Neural progenitor cell (in vitro differentiated cells): Measurements from ENCODE around the gene LBR. TPM values are rescaled to one million over a fixed set of nuclear protein-coding genes. Genes with fewer than 3 reads are reported as not detected.

ENCODE experiments used
- DNase-seq: peaks from one replicate; pipeline ENCODE4 v3.0.0-alpha.2; 2016; ENCODE audit warnings: low spot score
- H2AFZ ChIP-seq: fragments of 200-600 bp; sonication (generic); replicated peaks from 2 replicates; pipeline ENCODE4 v1.6.1; 2016; ENCODE audit warnings: antibody characterized with exemption
- H3F3A ChIP-seq: fragments of 200-600 bp; sonication (generic); 2 replicates; pipeline ENCODE4 v1.6.1; 2016; ENCODE audit warnings: antibody characterized with exemption, low read depth
- H3K27ac ChIP-seq: fragments of 200-600 bp; sonication (generic); 2 replicates; pipeline ENCODE4 v1.5.1; 2016; ENCODE audit warnings: mild to moderate bottlenecking
- H3K27me3 ChIP-seq: fragments of 200-600 bp; sonication (generic); 2 replicates; pipeline ENCODE4 v1.6.1; 2016; ENCODE audit warnings: mild to moderate bottlenecking, moderate library complexity
- H3K36me3 ChIP-seq: fragments of 200-600 bp; sonication (generic); 2 replicates; pipeline ENCODE4 v1.5.1; 2016
- H3K4me1 ChIP-seq: fragments of 200-600 bp; sonication (generic); 2 replicates; pipeline ENCODE4 v1.6.1; 2016; ENCODE audit warnings: mixed run types
- H3K4me2 ChIP-seq: fragments of 200-600 bp; sonication (generic); 2 replicates; pipeline ENCODE4 v1.6.1; 2016
- H3K4me3 ChIP-seq: fragments of 200-600 bp; sonication (generic); 2 replicates; pipeline ENCODE4 v1.5.1; 2016
- H3K79me2 ChIP-seq: fragments of 200-600 bp; sonication (generic); 2 replicates; pipeline ENCODE4 v1.6.1; 2016; ENCODE audit warnings: low read depth
- H3K9ac ChIP-seq: fragments of 200-600 bp; sonication (generic); 2 replicates; pipeline ENCODE4 v1.6.1; 2016
- H3K9me3 ChIP-seq: fragments of 200-600 bp; sonication (generic); 2 replicates; pipeline ENCODE4 v1.5.1; 2016; ENCODE audit warnings: low read depth
- H4K20me1 ChIP-seq: fragments of 200-600 bp; sonication (generic); 2 replicates; pipeline ENCODE4 v1.6.1; 2016; ENCODE audit warnings: low read depth
- H3K27ac Mint-ChIP-seq: 3 replicates; pipeline ENCODE4 v1.8.0; 2021; ENCODE audit warnings: mixed read lengths
- H3K27me3 Mint-ChIP-seq: 2 replicates; pipeline ENCODE4 v1.8.0; 2022; ENCODE audit warnings: low read depth, mild to moderate bottlenecking, inconsistent platforms, moderate library complexity, mixed read lengths; ENCODE audit not compliant: insufficient read depth
- H3K36me3 Mint-ChIP-seq: 3 replicates; pipeline ENCODE4 v1.8.0; 2021; ENCODE audit warnings: mixed read lengths
- H3K4me1 Mint-ChIP-seq: 3 replicates; pipeline ENCODE4 v1.8.0; 2021; ENCODE audit warnings: mixed read lengths
- H3K4me3 Mint-ChIP-seq: 3 replicates; pipeline ENCODE4 v1.8.0; 2021; ENCODE audit warnings: mild to moderate bottlenecking, moderate library complexity, mixed read lengths
- H3K9me3 Mint-ChIP-seq: 3 replicates; pipeline ENCODE4 v1.8.0; 2020; ENCODE audit warnings: mixed read lengths
- EZH2 ChIP-seq: fragments of 200-600 bp; sonication (generic); IDR thresholded peaks from 2 replicates; pipeline ENCODE4 v1.6.1; 2017; ENCODE audit warnings: antibody characterized with exemption, mild to moderate bottlenecking, moderate library complexity
- EZH2phosphoT487 ChIP-seq: fragments of 200-600 bp; sonication (generic); IDR thresholded peaks from 2 replicates; pipeline ENCODE4 v1.6.1; 2017; ENCODE audit warnings: antibody characterized with exemption
- total RNA-seq: library from RNA; depleted of rRNA; stranded (reverse); fragments of >200 nt; gene quantifications from 2 replicates; pipeline ENCODE4 v1.2.3, GENCODE V29; 2015; ENCODE audit warnings: low replicate concordance
- TF ChIP-seq, protein P1 (sequence below): fragments of 200-600 bp; sonication (generic); IDR thresholded peaks from 2 replicates; pipeline ENCODE4 v1.5.1; 2017; ENCODE audit warnings: antibody characterized with exemption, mild to moderate bottlenecking

The LBR gene
- total RNA-seq, 1 donor from 2014 or later: 171 TPM

DNA sequence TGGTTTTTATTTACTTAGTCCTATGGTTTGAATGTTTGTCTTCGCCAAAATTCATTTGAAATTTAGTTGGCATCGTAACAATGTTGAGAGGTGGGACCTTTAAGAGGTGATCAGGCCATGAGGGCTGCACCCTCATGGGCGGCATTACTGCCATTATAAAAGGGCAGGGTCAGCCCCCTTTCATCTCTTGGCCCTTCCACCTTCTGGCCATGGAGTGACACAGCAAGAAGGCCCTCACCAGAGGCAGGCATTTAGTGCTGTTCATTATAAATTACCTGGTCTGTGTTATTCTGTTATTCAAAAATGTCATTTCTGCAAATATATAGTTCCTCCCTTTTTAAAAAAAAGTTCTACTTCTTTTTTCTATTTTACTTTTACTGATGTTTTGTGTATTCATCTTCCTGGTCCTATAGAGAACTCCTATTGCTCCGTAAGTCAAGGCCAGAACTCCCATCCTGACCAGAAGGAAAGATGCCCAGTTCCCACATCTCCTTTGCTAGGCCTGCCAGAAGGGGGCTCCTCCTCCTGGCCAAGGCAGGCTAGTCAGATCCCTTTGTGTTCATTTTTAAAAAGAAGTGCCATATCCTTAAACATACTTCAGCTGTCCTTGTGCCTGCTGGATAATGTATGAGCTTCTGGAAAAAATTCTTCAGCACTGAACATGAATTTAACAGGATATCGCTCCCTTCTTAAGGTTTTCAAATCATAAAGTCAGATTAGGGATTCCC is 10.0 kb upstream of the LBR start:
- peak; percentile 53 for DNase-seq
- Histone ChIP-seq H3K27me3 (no peaks in the 10 kb centered on the region), H3K4me2 (no peak overlapping the region), H3K9me3 (no peaks in the 10 kb centered on the region), H3K4me1 (no peaks in the 10 kb centered on the region), H3K79me2 (no peaks in the 10 kb centered on the region), H3K36me3 (no peaks in the 10 kb centered on the region), H3K9ac (no peak overlapping the region), H4K20me1 (no peaks in the 10 kb centered on the region), H3F3A (no peaks in the 10 kb centered on the region), H2AFZ (no peak overlapping the region), H3K27ac (no peak overlapping the region), H3K4me3 (no peak overlapping the region)
- TF ChIP-seq EZH2phosphoT487 (no peak), EZH2 (no peak)
- TF ChIP-seq, protein P1, sequence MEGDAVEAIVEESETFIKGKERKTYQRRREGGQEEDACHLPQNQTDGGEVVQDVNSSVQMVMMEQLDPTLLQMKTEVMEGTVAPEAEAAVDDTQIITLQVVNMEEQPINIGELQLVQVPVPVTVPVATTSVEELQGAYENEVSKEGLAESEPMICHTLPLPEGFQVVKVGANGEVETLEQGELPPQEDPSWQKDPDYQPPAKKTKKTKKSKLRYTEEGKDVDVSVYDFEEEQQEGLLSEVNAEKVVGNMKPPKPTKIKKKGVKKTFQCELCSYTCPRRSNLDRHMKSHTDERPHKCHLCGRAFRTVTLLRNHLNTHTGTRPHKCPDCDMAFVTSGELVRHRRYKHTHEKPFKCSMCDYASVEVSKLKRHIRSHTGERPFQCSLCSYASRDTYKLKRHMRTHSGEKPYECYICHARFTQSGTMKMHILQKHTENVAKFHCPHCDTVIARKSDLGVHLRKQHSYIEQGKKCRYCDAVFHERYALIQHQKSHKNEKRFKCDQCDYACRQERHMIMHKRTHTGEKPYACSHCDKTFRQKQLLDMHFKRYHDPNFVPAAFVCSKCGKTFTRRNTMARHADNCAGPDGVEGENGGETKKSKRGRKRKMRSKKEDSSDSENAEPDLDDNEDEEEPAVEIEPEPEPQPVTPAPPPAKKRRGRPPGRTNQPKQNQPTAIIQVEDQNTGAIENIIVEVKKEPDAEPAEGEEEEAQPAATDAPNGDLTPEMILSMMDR: peak; percentile 55
- Mint-ChIP-seq H3K27me3 (peaks cover 14% of the 10 kb centered on the region), H3K4me3 (no peak overlapping the region), H3K9me3 (peaks cover 1% of the 10 kb centered on the region), H3K36me3 (no peaks in the 10 kb centered on the region), H3K27ac (no peak overlapping the region), H3K4me1 (peaks cover 10% of the 10 kb centered on the region)

DNA sequence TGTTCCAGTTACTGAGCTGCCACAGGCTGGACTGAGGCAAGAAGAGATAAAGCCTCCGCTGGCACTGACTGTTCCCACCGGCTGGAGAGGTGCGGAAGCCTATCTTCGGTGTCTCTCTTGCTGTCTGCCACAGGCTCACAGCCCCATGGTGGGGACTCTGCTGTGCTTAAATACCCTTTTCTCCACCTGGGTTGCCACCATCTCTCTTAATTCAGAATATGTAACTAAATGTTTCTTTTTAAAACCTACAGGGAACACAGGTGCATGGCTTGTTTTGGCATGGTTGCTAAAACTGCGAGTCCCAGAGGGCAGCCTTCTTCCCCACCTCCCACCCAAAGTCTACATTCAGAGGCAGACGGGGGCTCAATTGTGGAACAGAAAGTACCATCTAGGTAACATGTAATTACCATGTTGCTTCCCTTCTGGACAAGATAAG is 8.1 kb upstream of the LBR start:
- TF ChIP-seq, protein P1: no peak
- TF ChIP-seq EZH2: no peak
- TF ChIP-seq EZH2phosphoT487: no peak
- Mint-ChIP-seq H3K27me3 (peaks cover 10% of the 10 kb centered on the region), H3K4me1 (peaks cover 5% of the 10 kb centered on the region), H3K4me3 (no peak overlapping the region), H3K9me3 (peaks cover 6% of the 10 kb centered on the region), H3K27ac (peak overlapping the region; percentile 9), H3K36me3 (no peaks in the 10 kb centered on the region)
- Histone ChIP-seq H3K27me3 (no peaks in the 10 kb centered on the region), H4K20me1 (no peaks in the 10 kb centered on the region), H3K36me3 (no peaks in the 10 kb centered on the region), H3K4me3 (no peak overlapping the region), H3K79me2 (no peaks in the 10 kb centered on the region), H3F3A (no peaks in the 10 kb centered on the region), H3K4me2 (no peak overlapping the region), H3K9me3 (no peaks in the 10 kb centered on the region), H3K27ac (no peak overlapping the region), H3K4me1 (no peaks in the 10 kb centered on the region), H2AFZ (peak overlapping the region; percentile 18), H3K9ac (no peak overlapping the region)
- DNase-seq: no peak

DNA sequence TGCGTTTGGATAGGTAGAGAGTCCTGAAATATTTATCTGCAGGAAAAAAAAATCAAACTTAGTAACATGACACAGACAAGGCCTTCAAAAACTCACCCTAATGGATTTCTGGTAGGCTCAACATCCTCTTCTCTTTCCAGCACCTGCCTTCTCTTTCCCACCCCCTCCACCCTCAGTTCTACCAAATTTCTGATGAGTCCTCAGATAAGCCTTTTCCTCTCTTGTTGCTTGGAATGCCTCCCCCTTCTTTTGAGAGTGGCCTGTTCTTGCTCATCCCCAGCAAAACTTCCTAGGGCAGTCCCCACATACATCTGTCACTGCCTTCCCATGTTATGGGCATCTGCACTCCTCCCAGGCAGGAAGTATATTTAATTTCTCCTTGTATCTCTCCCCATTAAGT is 7.6 kb upstream of the LBR start:
- no peak overlapping the region for H3K9ac ChIP-seq
- Mint-ChIP-seq H3K9me3 (peaks cover 7% of the 10 kb centered on the region), H3K27ac (peak overlapping the region; percentile 9), H3K36me3 (no peaks in the 10 kb centered on the region), H3K4me3 (no peak overlapping the region), H3K4me1 (no peaks in the 10 kb centered on the region), H3K27me3 (peaks cover 12% of the 10 kb centered on the region)
- peak overlapping the region; percentile 18 for H2AFZ ChIP-seq
- H3K9me3 ChIP-seq: peaks cover 3% of the 10 kb centered on the region
- no peaks in the 10 kb centered on the region for H3K4me1 ChIP-seq
- no peak for TF ChIP-seq EZH2phosphoT487
- TF ChIP-seq EZH2: no peak
- TF ChIP-seq, protein P1: no peak
- H3F3A ChIP-seq: no peaks in the 10 kb centered on the region
- no peak overlapping the region for H3K27ac ChIP-seq
- H3K4me3 ChIP-seq: no peak overlapping the region
- no peaks in the 10 kb centered on the region for H3K27me3 ChIP-seq
- H3K4me2 ChIP-seq: no peak overlapping the region
- H4K20me1 ChIP-seq: no peaks in the 10 kb centered on the region
- no peaks in the 10 kb centered on the region for H3K79me2 ChIP-seq
- no peaks in the 10 kb centered on the region for H3K36me3 ChIP-seq
- DNase-seq: no peak
